GM21529 (cell line): ENCODE measurements around the gene PRKCE.

ENCODE experiments used
- ATAC-seq: cut with Tn5 transposase; IDR thresholded peaks from one replicate; pipeline ENCODE4 v1.9.1; 2021; ENCODE audit not compliant: unreplicated experiment

Gene PRKCE

GRCh38 chr2:46025081-46025480 lies 373.6 kb downstream of the PRKCE start:
- ATAC-seq, result no peak

GRCh38 chr2:46025676-46026075 lies 374.2 kb downstream of the PRKCE start:
- ATAC-seq, result no peak

GRCh38 chr2:46026431-46026830 lies 375.0 kb downstream of the PRKCE start:
- ATAC-seq, result no peak

- ATAC-seq, result no peak
Observed at GRCh38 chr2:46029332-46029811, 377.9 kb downstream of the PRKCE start.

DNA sequence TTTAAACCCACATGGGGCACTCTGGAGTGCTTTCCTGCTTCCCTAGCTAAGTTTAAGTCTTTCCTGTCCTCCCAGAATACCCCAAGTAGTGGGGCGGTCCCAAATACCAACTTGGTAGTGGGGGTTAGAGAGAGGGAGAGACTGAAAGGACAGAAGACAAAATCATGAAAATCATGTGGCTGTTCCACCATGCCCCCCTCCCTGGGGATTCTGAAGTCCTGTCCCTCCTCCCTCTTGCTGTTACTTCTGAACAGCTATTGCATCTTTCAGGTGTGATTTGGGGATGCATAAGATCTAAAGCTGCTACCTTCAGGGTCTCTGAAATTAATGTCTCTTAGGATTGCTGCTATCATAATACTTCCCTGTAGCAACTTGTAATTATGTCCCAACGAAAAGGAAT lies 378.9 kb downstream of the PRKCE start:
- ATAC-seq, result no peak

- no peak for ATAC-seq
Observed at GRCh38 chr2:46032161-46032813, 380.8 kb downstream of the PRKCE start.

- no peak for ATAC-seq
Observed at GRCh38 chr2:46032996-46033395, 381.5 kb downstream of the PRKCE start.

- ATAC-seq, result no peak
Observed at GRCh38 chr2:46034535-46034934, 383.1 kb downstream of the PRKCE start.

DNA sequence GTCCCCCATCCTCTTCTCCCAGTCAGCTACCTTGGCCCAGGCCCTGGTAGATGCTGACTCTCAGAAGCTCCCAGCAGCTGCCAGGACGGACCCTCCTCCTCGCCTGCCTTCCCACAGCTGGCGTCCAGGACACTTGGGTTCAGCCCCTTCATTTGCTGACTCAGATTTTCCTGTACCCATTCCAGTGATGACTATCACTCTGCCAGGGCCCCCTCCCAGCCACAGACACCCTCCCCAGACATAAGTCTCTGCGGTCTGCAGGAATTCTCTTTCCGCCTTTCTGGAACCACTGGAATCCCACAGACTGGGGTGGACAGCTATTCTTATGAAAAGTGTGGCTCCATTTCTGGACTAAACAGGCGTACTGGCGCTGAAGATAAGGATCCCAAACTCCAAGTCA lies 385.5 kb downstream of the PRKCE start:
- ATAC-seq, result no peak

- ATAC-seq, result no peak
Observed at GRCh38 chr2:46039543-46040303, 388.2 kb downstream of the PRKCE start.

- no peak for ATAC-seq
Observed at GRCh38 chr2:46040563-46041155, 389.2 kb downstream of the PRKCE start.

DNA sequence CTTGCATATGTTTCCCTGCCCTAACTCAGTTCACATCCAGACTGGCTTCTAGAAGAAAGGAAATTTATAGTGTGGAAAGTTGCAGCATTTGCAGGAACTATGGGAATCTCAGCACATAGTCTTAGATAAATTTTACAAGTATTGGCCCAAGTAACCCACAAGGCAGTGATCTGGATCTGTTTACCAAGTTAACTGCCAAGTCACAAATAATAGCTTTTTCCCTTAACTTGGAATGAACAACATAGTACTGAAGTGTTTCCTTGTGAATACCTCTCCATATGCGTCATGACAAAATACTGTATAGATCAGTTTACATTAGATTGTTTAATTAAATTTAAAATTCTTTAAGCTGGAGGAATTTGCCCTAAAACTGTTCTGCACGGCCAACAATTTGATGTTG lies 390.0 kb downstream of the PRKCE start:
- ATAC-seq, result no peak

DNA sequence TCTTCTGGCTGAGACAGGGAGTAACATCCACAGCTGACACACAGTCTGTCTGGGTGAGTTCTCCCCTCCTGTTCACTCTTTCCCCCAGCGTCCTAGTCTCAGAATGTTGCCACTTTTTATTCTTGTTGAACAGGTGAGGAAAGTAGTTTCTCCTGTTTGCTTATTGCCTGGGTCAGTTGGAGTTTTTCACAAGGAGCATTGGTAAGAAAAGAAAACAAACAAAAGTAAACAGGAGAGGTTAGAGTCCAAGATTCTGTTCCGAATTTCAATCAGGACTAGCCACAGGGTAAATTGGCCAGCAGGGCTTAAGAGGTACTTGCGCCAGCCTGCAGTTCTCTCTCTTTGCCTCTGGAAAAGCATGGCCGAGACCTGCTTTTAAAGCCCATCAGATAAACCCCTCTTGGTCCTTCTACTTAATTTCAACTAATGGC lies 390.7 kb downstream of the PRKCE start:
- no peak for ATAC-seq

DNA sequence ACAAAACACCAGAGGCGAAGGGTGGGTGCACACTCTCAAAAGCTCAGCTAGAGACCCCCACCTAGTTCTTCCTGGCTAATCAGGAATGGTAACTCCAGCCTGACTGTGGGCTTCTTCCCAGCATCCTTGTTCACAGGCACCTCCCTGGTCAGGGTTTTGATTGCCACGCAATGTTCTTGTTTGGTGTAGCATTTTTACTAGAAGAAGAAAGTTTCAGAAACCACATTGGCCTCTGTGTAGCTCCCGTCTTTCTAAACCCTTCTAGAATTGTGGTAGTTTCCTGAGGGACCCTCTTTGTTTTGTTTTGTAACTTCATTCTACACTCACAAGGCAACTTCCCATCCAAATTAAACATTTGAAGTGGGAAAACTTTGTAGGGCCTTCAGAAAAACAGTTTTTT lies 391.2 kb downstream of the PRKCE start:
- ATAC-seq, result no peak

GRCh38 chr2:46045888-46046287 lies 394.4 kb downstream of the PRKCE start:
- ATAC-seq, result no peak

GRCh38 chr2:46047290-46047689 lies 395.8 kb downstream of the PRKCE start:
- ATAC-seq, result no peak

- no peak for ATAC-seq
Observed at GRCh38 chr2:46048693-46049092, 397.2 kb downstream of the PRKCE start.

DNA sequence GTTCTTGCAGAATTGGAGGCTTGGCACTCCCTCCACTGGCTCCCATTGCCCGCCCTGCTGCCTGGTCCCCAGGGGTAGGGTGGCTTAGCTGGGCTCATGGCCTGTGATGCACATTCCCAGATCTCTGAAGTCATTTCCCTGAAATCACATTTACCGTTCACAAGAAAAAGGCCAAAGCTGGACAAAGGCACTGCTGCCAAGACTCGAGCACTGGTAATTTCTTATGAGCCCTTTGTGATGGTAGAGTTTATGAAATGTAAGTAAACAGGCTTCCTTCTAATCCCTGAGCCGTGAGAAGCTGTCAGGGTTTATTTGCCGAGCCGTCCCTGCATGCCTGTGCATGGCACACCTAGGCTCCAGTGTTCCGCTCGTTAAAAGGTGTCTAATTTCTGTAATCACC lies 398.6 kb downstream of the PRKCE start:
- no peak for ATAC-seq

DNA sequence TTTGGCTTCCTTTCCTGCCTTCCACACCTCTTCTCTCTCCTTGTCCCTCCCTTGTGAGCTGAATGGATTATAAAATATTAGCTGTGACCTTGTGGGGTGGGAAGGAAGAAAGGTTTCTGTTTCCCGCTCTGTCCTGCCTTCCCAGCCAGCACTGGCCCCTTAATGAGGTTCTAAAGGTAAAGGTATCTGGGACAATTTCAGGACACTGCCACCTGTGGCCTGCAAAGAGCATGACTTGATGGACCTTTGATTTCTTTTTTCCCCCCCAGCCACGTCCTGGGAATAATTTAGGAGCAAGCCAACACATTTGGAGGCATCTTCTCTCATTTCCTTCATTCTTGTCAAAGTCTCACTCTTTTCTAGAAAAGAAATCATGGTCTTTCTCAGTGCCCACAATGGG lies 399.0 kb downstream of the PRKCE start:
- no peak for ATAC-seq

DNA sequence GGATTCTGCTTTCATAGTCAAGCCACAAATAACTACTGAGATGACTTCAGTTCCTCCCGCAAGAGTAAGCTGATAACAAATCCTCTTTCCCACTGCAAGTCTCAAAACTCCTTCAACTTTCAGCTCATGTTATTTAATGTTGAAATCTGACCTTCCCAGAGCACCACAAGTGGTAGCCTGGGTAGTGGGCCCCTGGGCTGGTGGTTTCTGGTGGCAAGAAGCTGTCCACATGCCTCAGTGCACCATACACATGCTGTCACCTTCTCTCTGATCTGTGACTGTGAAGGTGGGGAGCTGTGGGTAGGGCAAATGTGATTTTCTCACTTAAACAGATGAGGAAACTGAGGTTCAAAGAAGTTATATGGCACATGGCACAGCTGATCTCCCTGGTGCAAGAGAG lies 399.6 kb downstream of the PRKCE start:
- ATAC-seq, result no peak

DNA sequence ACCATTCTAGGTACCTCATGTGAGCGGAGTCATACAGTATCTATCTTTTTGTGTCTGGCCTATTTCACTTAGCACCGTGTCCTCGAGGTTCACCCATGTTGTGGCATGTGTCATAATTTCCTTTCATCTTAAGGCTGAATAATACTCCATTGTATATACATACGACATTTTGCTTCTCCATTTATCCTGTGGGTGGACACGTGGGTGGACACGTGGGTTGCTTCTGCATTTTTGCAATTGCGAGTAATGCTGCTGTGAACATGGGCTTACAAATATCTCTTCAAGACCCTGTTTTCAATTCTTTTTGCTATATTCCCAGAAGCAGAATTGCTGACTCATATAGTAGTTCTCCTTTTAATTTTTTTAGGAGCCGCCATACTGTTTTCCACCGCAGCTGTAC lies 402.1 kb downstream of the PRKCE start:
- ATAC-seq, result no peak

- ATAC-seq, result no peak
Observed at GRCh38 chr2:46056541-46056940, 405.1 kb downstream of the PRKCE start.
